Right atrium auricular region (tissue), 2 donors: ENCODE results near the gene CARS2. TPM values are rescaled to one million over a fixed set of nuclear protein-coding genes. Genes with fewer than 3 reads are reported as not detected.
"Not testable (repeated sequence)": the region's sequence is repeated elsewhere in the genome, so short reads cannot be mapped to it uniquely, and the experiment has no call there.

Experiments used
- DNase-seq: peaks from one replicate; pipeline ENCODE4 v3.0.0-alpha.2; 2019; ENCODE audit warnings: low spot score
- H3K27ac ChIP-seq, 2 donors: fragments of 200-600 bp; sonication (generic); 1 replicate in 1 of 2; 2 replicates in 1 of 2; pipeline ENCODE4 v1.5.1; 2016 to 2019
- H3K27me3 ChIP-seq, 2 donors: fragments of 200-600 bp; sonication (generic); one replicate each; pipeline versions ENCODE4 v1.5.1 to v1.6.0; 2017 to 2019
- H3K36me3 ChIP-seq: fragments of 200-600 bp; sonication (generic); one replicate; pipeline ENCODE4 v1.5.1; 2016
- H3K4me1 ChIP-seq, 2 donors: fragments of 200-600 bp; sonication (generic); one replicate each; pipeline versions ENCODE4 v1.5.1 to v1.6.0; 2017 to 2019
- H3K4me3 ChIP-seq, 2 donors: fragments of 200-600 bp; sonication (generic); 1 replicate in 1 of 2; 2 replicates in 1 of 2; pipeline ENCODE4 v1.5.1; 2017 to 2019; ENCODE audit warnings: mild to moderate bottlenecking in 1 of 2, moderate library complexity in 1 of 2
- H3K9me3 ChIP-seq, 2 donors: fragments of 200-600 bp; sonication (generic); one replicate each; pipeline ENCODE4 v1.5.1; 2019
- CTCF ChIP-seq, 2 donors: fragments of 200-600 bp; sonication (generic); IDR thresholded peaks; one replicate each; pipeline ENCODE4 v1.5.1; 2019; ENCODE audit warnings: antibody characterized with exemption in 2 of 2
- total RNA-seq, 2 donors: library from RNA; depleted of rRNA; stranded (reverse); fragments of >200 nt; gene quantifications; one replicate each; pipeline ENCODE4 v1.1.0, GENCODE V29; 2016

CARS2 gene
- total RNA-seq, 2 donors from 2014 or later = 28.5 to 30.7 TPM

- H3K27me3 ChIP-seq = no peaks in the 10 kb centered on the region
- H3K27ac ChIP-seq = no peak overlapping the region
- H3K4me1 ChIP-seq = no peaks in the 10 kb centered on the region
- DNase-seq = no peak
- no peaks in the 10 kb centered on the region for H3K36me3 ChIP-seq
- H3K9me3 ChIP-seq = no peaks in the 10 kb centered on the region
- TF ChIP-seq CTCF (IDR thresholded peaks at IDR 0.05) = no peak
- H3K4me3 ChIP-seq = no peak overlapping the region
These were observed 25.2 kb upstream of the CARS2 start for GRCh38 chr13:110731072-110731471.

- no peak overlapping the region for H3K4me3 ChIP-seq
- no peaks in the 10 kb centered on the region for H3K36me3 ChIP-seq
- H3K27ac ChIP-seq = no peak overlapping the region
- no peaks in the 10 kb centered on the region for H3K27me3 ChIP-seq
- no peak for DNase-seq
- H3K4me1 ChIP-seq = no peaks in the 10 kb centered on the region
- TF ChIP-seq CTCF (IDR thresholded peaks at IDR 0.05) = no peak
- H3K9me3 ChIP-seq = no peaks in the 10 kb centered on the region
These were observed 20.8 kb upstream of the CARS2 start for GRCh38 chr13:110726726-110727125.

GRCh38 chr13:110726153-110726552 is 20.2 kb upstream of the CARS2 start:
- H3K27ac ChIP-seq, H3K4me1 ChIP-seq, H3K4me3 ChIP-seq, DNase-seq, H3K27me3 ChIP-seq, H3K36me3 ChIP-seq, H3K9me3 ChIP-seq: not testable (repeated sequence)

GRCh38 chr13:110723598-110723997 is 17.7 kb upstream of the CARS2 start:
- H3K36me3 ChIP-seq = peaks cover 20% of the 10 kb centered on the region
- H3K27me3 ChIP-seq = no peaks in the 10 kb centered on the region
- no peak for TF ChIP-seq CTCF (IDR thresholded peaks at IDR 0.05)
- H3K9me3 ChIP-seq = no peaks in the 10 kb centered on the region
- no peak overlapping the region for H3K4me3 ChIP-seq
- no peak for DNase-seq
- H3K27ac ChIP-seq = no peak overlapping the region
- H3K4me1 ChIP-seq = no peaks in the 10 kb centered on the region

GRCh38 chr13:110722971-110723370 is 17.1 kb upstream of the CARS2 start:
- Histone ChIP-seq H3K36me3 (peaks cover 20% of the 10 kb centered on the region), H3K9me3 (no peaks in the 10 kb centered on the region), H3K4me1 (peaks cover 0 to 5% of the 10 kb centered on the region in 2 donors), H3K4me3 (no peak overlapping the region), H3K27me3 (no peaks in the 10 kb centered on the region), H3K27ac (no peak overlapping the region)
- TF ChIP-seq CTCF (IDR thresholded peaks at IDR 0.05) = no peak
- no peak for DNase-seq

- no peak for TF ChIP-seq CTCF (IDR thresholded peaks at IDR 0.05)
- no peak overlapping the region for H3K27ac ChIP-seq
- peaks cover 20% of the 10 kb centered on the region for H3K36me3 ChIP-seq
- H3K27me3 ChIP-seq = no peaks in the 10 kb centered on the region
- H3K4me3 ChIP-seq = no peak overlapping the region
- no peak for DNase-seq
- H3K9me3 ChIP-seq = no peaks in the 10 kb centered on the region
- H3K4me1 ChIP-seq = peaks cover 0 to 20% of the 10 kb centered on the region in 2 donors
These were observed 13.3 kb upstream of the CARS2 start for GRCh38 chr13:110719036-110719710.
